Activated CD4-positive, alpha-beta T cell treated with anti-CD3 and anti-CD28 coated beads for 4 hours (primary cell): ENCODE results near the gene FMNL1.

ENCODE experiments used
- DNase-seq, 2 donors: peaks; one replicate each; pipeline ENCODE4 v3.0.0-alpha.2; 2020

The FMNL1 gene

GRCh38 chr17:45222996-45223538 is 1.4 kb downstream of the FMNL1 start:
- DNase-seq = no peak

GRCh38 chr17:45223539-45224528 is 2.1 kb downstream of the FMNL1 start:
- DNase-seq = peak; percentile 53 to 58

- DNase-seq = no peak
These were observed 3.0 kb downstream of the FMNL1 start for GRCh38 chr17:45224671-45225050.

GRCh38 chr17:45225051-45225700 is 3.5 kb downstream of the FMNL1 start:
- DNase-seq = peak; percentile 60 to 66

GRCh38 chr17:45225964-45226530 is 4.4 kb downstream of the FMNL1 start:
- DNase-seq = peak; percentile 96 to 97

- no peak for DNase-seq
These were observed 4.9 kb downstream of the FMNL1 start for GRCh38 chr17:45226576-45226975.

- no peak for DNase-seq
These were observed 5.6 kb downstream of the FMNL1 start for GRCh38 chr17:45227101-45227925.

GRCh38 chr17:45227926-45228762 is 6.5 kb downstream of the FMNL1 start:
- DNase-seq = peak; percentile 44 to 47

GRCh38 chr17:45228763-45229539 is 7.3 kb downstream of the FMNL1 start:
- peak; percentile 80 to 81 for DNase-seq

GRCh38 chr17:45229681-45230409 is 8.2 kb downstream of the FMNL1 start:
- peak in 1 of 2 donors; percentile 30 for DNase-seq

- DNase-seq = no peak
These were observed 8.7 kb downstream of the FMNL1 start for GRCh38 chr17:45230410-45230786.

GRCh38 chr17:45230787-45231480 is 9.2 kb downstream of the FMNL1 start:
- no peak for DNase-seq

- DNase-seq = no peak
These were observed 9.9 kb downstream of the FMNL1 start for GRCh38 chr17:45231481-45232116.

GRCh38 chr17:45232514-45233422 is 11.1 kb downstream of the FMNL1 start:
- no peak for DNase-seq

- no peak for DNase-seq
These were observed 11.8 kb downstream of the FMNL1 start for GRCh38 chr17:45233423-45233924.

- peak; percentile 60 for DNase-seq
These were observed 13.1 kb downstream of the FMNL1 start for GRCh38 chr17:45234641-45235415.
